ENCODE measurements around the gene VTI1A. TPM values are rescaled to one million over a fixed set of nuclear protein-coding genes. Genes with fewer than 3 reads are reported as not detected.
"Not testable (repeated sequence)": the region's sequence is repeated elsewhere in the genome, so short reads cannot be mapped to it uniquely, and the experiment has no call there.

The VTI1A gene
- total and polyA plus RNA-seq, 2 experiments from 2014 or later, result 20.4 to 39.8 TPM

- DNase-seq (ENCODE audit: low spot score), result no peak
- no peaks in the 10 kb centered on the region for H3K4me1 ChIP-seq (ENCODE audit: insufficient read depth)
- H2AFZ ChIP-seq, result no peak overlapping the region
- peaks cover 35% of the 10 kb centered on the region for H3K79me2 ChIP-seq
- H3K4me3 ChIP-seq, result no peak overlapping the region
- no peak for TF ChIP-seq CTCF (IDR thresholded peaks at IDR 0.05; ENCODE audit: poor library complexity)
- no peak for TF ChIP-seq EZH2 (IDR thresholded peaks at IDR 0.05; ENCODE audit: borderline replicate concordance)
- no peak for TF ChIP-seq EZH2phosphoT487 (IDR thresholded peaks at IDR 0.05; ENCODE audit: low read depth, severe bottlenecking, unreplicated experiment)
- H3K9me2 ChIP-seq (replicated peaks; ENCODE audit: insufficient read depth), result no peaks in the 10 kb centered on the region
- no peaks in the 10 kb centered on the region for H3K27me3 ChIP-seq
- no peaks in the 10 kb centered on the region for H4K20me1 ChIP-seq (ENCODE audit: insufficient read depth, poor library complexity, severe bottlenecking)
- 94% methylated on average over 2 of the region's 2 CpGs for WGBS (ENCODE audit: low lambda C conversion rate, missing lambda C conversion rate)
- H3K9me3 ChIP-seq (ENCODE audit: low read depth), result no peaks in the 10 kb centered on the region
- H3K27ac ChIP-seq, result no peak overlapping the region
- no peaks in the 10 kb centered on the region for H3K36me3 ChIP-seq (replicated peaks; ENCODE audit: insufficient read depth, low read depth)
- H3K4me2 ChIP-seq, result no peak overlapping the region
Measured at GRCh38 chr10:112456533-112456932, 9.5 kb downstream of the VTI1A start.

DNA sequence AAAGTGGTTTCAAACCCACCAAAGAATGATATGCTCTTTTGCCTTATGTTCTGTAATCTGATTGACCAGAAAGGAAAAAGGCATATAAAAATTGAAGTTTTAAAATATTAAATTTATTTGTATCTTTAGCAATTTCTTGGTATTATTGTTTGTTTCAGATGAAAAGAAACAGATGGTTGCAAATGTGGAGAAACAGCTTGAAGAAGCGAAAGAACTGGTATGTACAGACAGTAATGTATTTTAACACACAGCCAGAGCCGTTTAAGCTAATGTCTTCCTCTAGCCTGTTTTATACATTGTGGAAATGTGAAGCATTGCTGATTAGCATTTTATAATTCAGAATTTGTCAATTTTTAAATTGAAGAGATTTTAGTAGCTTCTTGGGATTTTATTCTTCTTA, 13.4 kb downstream of the VTI1A start:
- Histone ChIP-seq H3K79me2 (peaks cover 13% of the 10 kb centered on the region), H3K4me2 (no peak overlapping the region), H3K9me3 (ENCODE audit: low read depth) (no peaks in the 10 kb centered on the region), H3K4me3 (no peak overlapping the region), H3K9me2 (replicated peaks; ENCODE audit: insufficient read depth) (no peaks in the 10 kb centered on the region), H4K20me1 (ENCODE audit: insufficient read depth, poor library complexity, severe bottlenecking) (no peaks in the 10 kb centered on the region), H3K36me3 (replicated peaks; ENCODE audit: insufficient read depth, low read depth) (peaks cover 9% of the 10 kb centered on the region), H3K27me3 (no peaks in the 10 kb centered on the region), H2AFZ (no peak overlapping the region), H3K4me1 (ENCODE audit: insufficient read depth) (no peaks in the 10 kb centered on the region), H3K27ac (no peak overlapping the region)
- no peak for TF ChIP-seq EZH2 (IDR thresholded peaks at IDR 0.05; ENCODE audit: borderline replicate concordance)
- no peak for TF ChIP-seq EZH2phosphoT487 (IDR thresholded peaks at IDR 0.05; ENCODE audit: low read depth, severe bottlenecking, unreplicated experiment)
- no peak for TF ChIP-seq CTCF (IDR thresholded peaks at IDR 0.05; ENCODE audit: poor library complexity)
- no peak for DNase-seq (ENCODE audit: low spot score)
- 94% methylated on average over 2 of the region's 2 CpGs for WGBS (ENCODE audit: low lambda C conversion rate, missing lambda C conversion rate)

DNA sequence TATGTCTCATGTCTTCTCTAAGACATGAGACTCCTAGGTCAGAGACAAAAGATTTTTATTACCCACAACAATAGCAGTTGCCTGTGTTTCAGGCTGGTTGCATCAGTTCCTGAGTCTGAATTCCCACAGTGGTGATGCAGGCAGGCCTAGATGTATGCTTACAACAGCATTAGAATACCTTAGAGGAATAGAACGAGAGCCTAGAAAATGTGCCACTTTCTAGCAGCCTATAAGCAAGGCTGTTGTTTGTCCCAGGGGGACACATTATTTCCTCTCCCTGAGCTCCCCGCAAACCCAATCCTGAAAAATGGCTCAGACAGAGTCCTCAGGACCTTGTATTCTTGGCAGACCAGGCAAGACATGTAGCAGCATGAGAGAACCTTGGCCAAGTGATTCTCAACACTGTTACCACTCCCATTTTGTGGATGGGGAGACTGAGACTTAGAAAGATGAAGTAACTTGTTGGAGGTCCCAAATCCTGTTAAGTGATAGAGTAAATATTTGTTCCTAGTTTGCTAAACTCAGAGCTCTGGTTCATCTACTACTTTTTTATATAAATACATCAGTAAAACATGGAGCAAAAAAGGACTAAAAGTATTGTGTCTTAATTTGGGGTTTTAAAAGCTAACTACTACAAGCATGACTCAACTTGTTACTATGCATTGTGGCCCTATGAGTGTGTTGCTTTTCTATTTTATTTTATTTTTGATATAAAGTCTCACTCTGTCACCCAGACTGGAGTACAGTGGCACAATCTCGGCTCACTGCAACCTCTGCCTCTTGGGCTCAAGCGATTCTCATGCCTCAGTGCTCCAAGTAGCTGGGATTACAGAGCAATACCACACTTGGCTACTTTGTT, 14.2 kb downstream of the VTI1A start:
- TF ChIP-seq EZH2phosphoT487 (IDR thresholded peaks at IDR 0.05; ENCODE audit: low read depth, severe bottlenecking, unreplicated experiment) (no peak), CTCF (IDR thresholded peaks at IDR 0.05; ENCODE audit: poor library complexity) (no peak), EZH2 (IDR thresholded peaks at IDR 0.05; ENCODE audit: borderline replicate concordance) (no peak)
- 100% methylated on average over 4 of the region's 4 CpGs for WGBS (ENCODE audit: low lambda C conversion rate, missing lambda C conversion rate)
- H2AFZ ChIP-seq, result no peak overlapping the region
- H3K4me1 ChIP-seq (ENCODE audit: insufficient read depth), result no peaks in the 10 kb centered on the region
- no peaks in the 10 kb centered on the region for H3K9me2 ChIP-seq (replicated peaks; ENCODE audit: insufficient read depth)
- H3K4me2 ChIP-seq, result no peak overlapping the region
- no peak for DNase-seq (ENCODE audit: low spot score)
- no peak overlapping the region for H3K4me3 ChIP-seq
- no peaks in the 10 kb centered on the region for H3K27me3 ChIP-seq
- H3K36me3 ChIP-seq (replicated peaks; ENCODE audit: insufficient read depth, low read depth), result peaks cover 10% of the 10 kb centered on the region
- H4K20me1 ChIP-seq (ENCODE audit: insufficient read depth, poor library complexity, severe bottlenecking), result no peaks in the 10 kb centered on the region
- no peaks in the 10 kb centered on the region for H3K9me3 ChIP-seq (ENCODE audit: low read depth)
- H3K79me2 ChIP-seq, result peaks cover 8% of the 10 kb centered on the region
- H3K27ac ChIP-seq, result no peak overlapping the region

- H3K27me3 ChIP-seq; H3K36me3 ChIP-seq (replicated peaks; ENCODE audit: insufficient read depth, low read depth); H3K4me2 ChIP-seq; H3K4me1 ChIP-seq (ENCODE audit: insufficient read depth); H2AFZ ChIP-seq; H3K4me3 ChIP-seq; H4K20me1 ChIP-seq (ENCODE audit: insufficient read depth, poor library complexity, severe bottlenecking); H3K79me2 ChIP-seq; H3K9me3 ChIP-seq (ENCODE audit: low read depth); H3K27ac ChIP-seq; H3K9me2 ChIP-seq (replicated peaks; ENCODE audit: insufficient read depth); DNase-seq (ENCODE audit: low spot score): not testable (repeated sequence)
- 99% methylated on average over 5 of the region's 5 CpGs for WGBS (ENCODE audit: low lambda C conversion rate, missing lambda C conversion rate)
Measured at GRCh38 chr10:112464074-112464473, 17.1 kb downstream of the VTI1A start.
